GM12878 (cell line): Measurements from ENCODE around the gene TBC1D28. TPM values are rescaled to one million over a fixed set of nuclear protein-coding genes. Genes with fewer than 3 reads are reported as not detected.
A peak's percentile ranks its signal among the peaks of the same experiment; 100 is the strongest.
"Not testable (repeated sequence)": the region's sequence is repeated elsewhere in the genome, so short reads cannot be mapped to it uniquely, and the experiment has no call there.

Experiments
- ATAC-seq: fragments of 200-7000 bp; cut with Tn5 transposase; 3 replicates; pipeline ENCODE4 v1.9.1; 2020; ENCODE audit warnings: mild to moderate bottlenecking, moderate library complexity
- BruUV-seq: library from RNA; stranded (reverse); fragments of 400-500 nt; replicated peaks from 2 replicates; lab custom pipeline; 2021; lab: Mats Ljungman, UMichigan
- CTCF ChIA-PET: fragments of 300-600 bp; sonication (Branson Sonifier 250); formaldehyde crosslinking; extraction: SDS; loops from one replicate; lab custom pipeline; 2021; ENCODE audit warnings: inconsistent platforms; lab: Yijun Ruan, JAX
- POLR2A ChIA-PET: fragments of 350-600 bp; formaldehyde crosslinking; extraction: SDS; loops from one replicate; lab custom pipeline; 2021; ENCODE audit warnings: inconsistent platforms; lab: Charles Lee
- RAD21 ChIA-PET: fragments of 300-600 bp; sonication (Branson Sonifier 250); formaldehyde crosslinking; loops from one replicate; lab custom pipeline; 2023; ENCODE audit warnings: antibody characterized with exemption; ENCODE audit not compliant: unreplicated experiment; lab: Charles Lee
- SMC1A ChIA-PET: fragments of 300-600 bp; sonication (Branson Sonifier 250); formaldehyde crosslinking; loops from one replicate; lab custom pipeline; 2023; ENCODE audit not compliant: unreplicated experiment, uncharacterized antibody; lab: Charles Lee
- DNase-seq: peaks from one replicate; pipeline ENCODE4 v3.0.0-alpha.2; 2011; ENCODE audit warnings: low read depth, low spot score
- FAIRE-seq: peaks from 3 replicates; lab custom pipeline; 2011; peaks lifted over from hg19 to GRCh38; lab: Jason Lieb, UNC
- H2AFZ ChIP-seq: 2 replicates; pipeline ENCODE4 v1.6.0; 2011; ENCODE audit warnings: low read depth, low read length, control low read depth; ENCODE audit not compliant: control insufficient read depth
- H3K27ac ChIP-seq: 2 replicates; pipeline ENCODE4 v1.5.1; 2011; ENCODE audit warnings: control low read depth; ENCODE audit not compliant: control insufficient read depth, insufficient read depth
- H3K27me3 ChIP-seq, 2 experiments: replicated peaks in 1 of 2; 2 replicates each; pipeline versions ENCODE4 v1.6.0 to v1.6.1; 2011; ENCODE audit warnings: low read length in 1 of 2; ENCODE audit not compliant: control insufficient read depth in 2 of 2, insufficient read depth in 2 of 2
- H3K36me3 ChIP-seq, 2 experiments: 2 replicates each; pipeline ENCODE4 v1.5.1; 2011; ENCODE audit warnings: low read length in 1 of 2; ENCODE audit not compliant: control insufficient read depth in 2 of 2, insufficient read depth in 2 of 2
- H3K4me1 ChIP-seq: 2 replicates; pipeline ENCODE4 v1.6.1; 2011; ENCODE audit warnings: mild to moderate bottlenecking, low read length, moderate library complexity, mixed read lengths; ENCODE audit not compliant: control insufficient read depth, insufficient read depth
- H3K4me2 ChIP-seq: 2 replicates; pipeline ENCODE4 v1.6.0; 2011; ENCODE audit warnings: control low read depth; ENCODE audit not compliant: control insufficient read depth, insufficient read depth
- H3K4me3 ChIP-seq: fragments of 200-600 bp; sonication (generic); 2 replicates; pipeline ENCODE4 v1.5.1; 2016
- H3K79me2 ChIP-seq: 2 replicates; pipeline ENCODE4 v1.6.0; 2011; ENCODE audit warnings: low read length; ENCODE audit not compliant: control insufficient read depth, insufficient read depth
- H3K9ac ChIP-seq: 2 replicates; pipeline ENCODE4 v1.8.0; 2011; ENCODE audit warnings: low read length, control low read depth, mixed read lengths; ENCODE audit not compliant: control insufficient read depth, insufficient read depth
- H3K9me3 ChIP-seq: replicated peaks from 3 replicates; pipeline ENCODE4 v1.5.1; 2011; ENCODE audit warnings: mild to moderate bottlenecking, low read length; ENCODE audit not compliant: control insufficient read depth, insufficient read depth
- H4K20me1 ChIP-seq: 2 replicates; pipeline ENCODE4 v1.6.0; 2011; ENCODE audit not compliant: control insufficient read depth, insufficient read depth
- ATF3 ChIP-seq: IDR thresholded peaks from 2 replicates; pipeline ENCODE4 v1.6.1; 2011; ENCODE audit warnings: low read depth, mild to moderate bottlenecking, low read length, moderate library complexity, borderline replicate concordance; ENCODE audit errors: extremely low read depth
- BHLHE40 ChIP-seq, 2 experiments: fragments of 450-650 bp in 1 of 2; IDR thresholded peaks; 2 replicates each; pipeline ENCODE4 v1.6.1; 2011 to 2017; ENCODE audit warnings: low read depth in 2 of 2, borderline replicate concordance in 1 of 2, improper control_type of control experiment in 1 of 2, low read length in 1 of 2, mild to moderate bottlenecking in 1 of 2
- CREB1 ChIP-seq: IDR thresholded peaks from 2 replicates; pipeline ENCODE4 v1.6.1; 2012; ENCODE audit warnings: low read depth, mild to moderate bottlenecking, inconsistent platforms
- EED ChIP-seq: sonication (generic); IDR thresholded peaks from 2 replicates; pipeline ENCODE4 v1.6.1; 2016; ENCODE audit warnings: antibody characterized with exemption, low read depth
- HCFC1 ChIP-seq: fragments of 150-350 bp; IDR thresholded peaks from 2 replicates; pipeline ENCODE4 v1.6.1; 2014; ENCODE audit warnings: low read length
- IRF4 ChIP-seq: IDR thresholded peaks from 2 replicates; pipeline ENCODE4 v1.6.1; 2011; ENCODE audit warnings: low read depth, low read length
- MEF2A ChIP-seq: IDR thresholded peaks from 2 replicates; pipeline ENCODE4 v1.6.1; 2011; ENCODE audit warnings: low read depth, mild to moderate bottlenecking, low read length, moderate library complexity; ENCODE audit not compliant: insufficient read depth
- MLLT1 ChIP-seq: fragments of 450-650 bp; IDR thresholded peaks from 2 replicates; pipeline ENCODE4 v1.6.1; 2016; ENCODE audit warnings: mild to moderate bottlenecking
- NBN ChIP-seq: fragments of 450-650 bp; IDR thresholded peaks from 2 replicates; pipeline ENCODE4 v1.6.1; 2016
- RAD51 ChIP-seq: fragments of 450-650 bp; IDR thresholded peaks from 2 replicates; pipeline ENCODE4 v1.6.1; 2016; ENCODE audit warnings: moderate library complexity, mild to moderate bottlenecking, inconsistent platforms
- STAT1 ChIP-seq: fragments of 450-650 bp; conservative IDR thresholded peaks from 2 replicates; pipeline ENCODE4 v1.6.1; 2014; ENCODE audit warnings: antibody characterized with exemption, mild to moderate bottlenecking
- WGBS: methylation state at CpG from one replicate; pipeline ENCODE4 v1.1.6; 2016; ENCODE audit warnings: low lambda C conversion rate; ENCODE audit not compliant: insufficient replicate concordance, insufficient coverage; ENCODE audit errors: missing lambda C conversion rate; 5-methylcytosine and 5-hydroxymethylcytosine counted together
- in situ Hi-C: fragments of 300-500 bp; cut with MboI; formaldehyde crosslinking; loops from 9 replicates; pipeline ENCODE4 v1.14.3; 2018; ENCODE audit warnings: mixed read lengths
- intact Hi-C: fragments of 100-400 bp; cut with micrococcal nuclease; formaldehyde crosslinking; loops from one replicate; pipeline ENCODE4 v1.14.2; 2022; ENCODE audit not compliant: unreplicated experiment
- polyA plus RNA-seq, 11 experiments: library from polyadenylated mRNA; depleted of rRNA in 4 of 11; unstranded in 6 of 11; stranded (reverse) in 5 of 11; fragments of >200 nt; fragmentation: Nextera tagmentation in 4 of 11; fragmentation: Illumina TruSeq in 1 of 11; extraction: Ambion mirVana in 4 of 11; extraction: Trizol in 1 of 11; gene quantifications; 1 replicate in 1 of 11; 2 replicates in 10 of 11; pipeline versions ENCODE4 v1.2.1 to v1.2.3, GENCODE V29; 2011 to 2016; ENCODE audit warnings: inconsistent platforms in 2 of 11, missing spikeins in 2 of 11, low read depth in 1 of 11
- total RNA-seq, 4 experiments: library from RNA; depleted of rRNA in 3 of 4; stranded (reverse); fragments of >200 nt in 3 of 4; fragmentation: Illumina TruSeq in 1 of 4; extraction: Trizol in 1 of 4; gene quantifications; 2 replicates each; pipeline versions ENCODE4 v1.2.1 to v1.2.3, GENCODE V29; 2013 to 2021
- TF ChIP-seq, protein P1 (sequence below): fragments of 450-650 bp; IDR thresholded peaks from 2 replicates; pipeline ENCODE4 v1.6.1; 2017; ENCODE audit warnings: mild to moderate bottlenecking, moderate library complexity
- TF ChIP-seq, protein P2 (sequence below): IDR thresholded peaks from 2 replicates; pipeline ENCODE4 v1.6.1; 2011; ENCODE audit warnings: mild to moderate bottlenecking, low read depth, low read length, moderate library complexity; ENCODE audit not compliant: insufficient replicate concordance
- TF ChIP-seq, protein P3 (sequence below): fragments of 450-650 bp; IDR thresholded peaks from 2 replicates; pipeline ENCODE4 v1.6.1; 2016; ENCODE audit warnings: mild to moderate bottlenecking

The TBC1D28 gene
- total and polyA plus RNA-seq, 10 of the 15 experiments (the other 5 are each of a cell fraction or from before 2014, with no cell fraction given): not detected

- WGBS: 2% methylated on average over 11 of the region's 22 CpGs
- H3K27ac ChIP-seq, H3K36me3 ChIP-seq, FAIRE-seq, H3K9me3 ChIP-seq, in situ Hi-C loops, H3K27me3 ChIP-seq, H4K20me1 ChIP-seq, intact Hi-C loops, BruUV-seq, H3K4me1 ChIP-seq, H3K79me2 ChIP-seq: not testable (repeated sequence)
- RAD21 ChIA-PET: interaction anchor here (1.2 kb wide), 1 partner anchor 335 kb away, joined by 6 read pairs; no protein-coding TSS in a partner anchor
- DNase-seq: peak; percentile 78
- H3K4me2 ChIP-seq: peak overlapping the region; percentile 93
- SMC1A ChIA-PET: interaction anchor here (1.0 to 1.8 kb wide), 2 partner anchors 273 to 336 kb away, joined by 3 to 4 read pairs; no protein-coding TSS in a partner anchor
- CTCF ChIA-PET: interaction anchor here (0.6 to 1.7 kb wide), 14 partner anchors 71 to 684 kb away, joined by 3 to 14 read pairs (median 3); no protein-coding TSS in a partner anchor
- POLR2A ChIA-PET: interaction anchor here (0.6 kb wide), 1 partner anchor 169 kb away, joined by 3 read pairs; no protein-coding TSS in a partner anchor
- peak overlapping the region; percentile 97 for H2AFZ ChIP-seq
- H3K9ac ChIP-seq: peak overlapping the region; percentile 7; the same call in 1 of the 2 replicates
- peak overlapping the region; percentile 54; the same call in 1 of the 2 replicates for H3K4me3 ChIP-seq
- ATAC-seq: peak; percentile 98
- TF ChIP-seq CREB1: peak; percentile 78
- peak; percentile 64; the same call in 1 of the 2 replicates for TF ChIP-seq ATF3
- peak; percentile 82; the same call in 1 of the 2 replicates for TF ChIP-seq STAT1
- 0 out of 2 replicates have a peak, but pooled peaks have one; percentile 35 for TF ChIP-seq MLLT1
- TF ChIP-seq, protein P1, sequence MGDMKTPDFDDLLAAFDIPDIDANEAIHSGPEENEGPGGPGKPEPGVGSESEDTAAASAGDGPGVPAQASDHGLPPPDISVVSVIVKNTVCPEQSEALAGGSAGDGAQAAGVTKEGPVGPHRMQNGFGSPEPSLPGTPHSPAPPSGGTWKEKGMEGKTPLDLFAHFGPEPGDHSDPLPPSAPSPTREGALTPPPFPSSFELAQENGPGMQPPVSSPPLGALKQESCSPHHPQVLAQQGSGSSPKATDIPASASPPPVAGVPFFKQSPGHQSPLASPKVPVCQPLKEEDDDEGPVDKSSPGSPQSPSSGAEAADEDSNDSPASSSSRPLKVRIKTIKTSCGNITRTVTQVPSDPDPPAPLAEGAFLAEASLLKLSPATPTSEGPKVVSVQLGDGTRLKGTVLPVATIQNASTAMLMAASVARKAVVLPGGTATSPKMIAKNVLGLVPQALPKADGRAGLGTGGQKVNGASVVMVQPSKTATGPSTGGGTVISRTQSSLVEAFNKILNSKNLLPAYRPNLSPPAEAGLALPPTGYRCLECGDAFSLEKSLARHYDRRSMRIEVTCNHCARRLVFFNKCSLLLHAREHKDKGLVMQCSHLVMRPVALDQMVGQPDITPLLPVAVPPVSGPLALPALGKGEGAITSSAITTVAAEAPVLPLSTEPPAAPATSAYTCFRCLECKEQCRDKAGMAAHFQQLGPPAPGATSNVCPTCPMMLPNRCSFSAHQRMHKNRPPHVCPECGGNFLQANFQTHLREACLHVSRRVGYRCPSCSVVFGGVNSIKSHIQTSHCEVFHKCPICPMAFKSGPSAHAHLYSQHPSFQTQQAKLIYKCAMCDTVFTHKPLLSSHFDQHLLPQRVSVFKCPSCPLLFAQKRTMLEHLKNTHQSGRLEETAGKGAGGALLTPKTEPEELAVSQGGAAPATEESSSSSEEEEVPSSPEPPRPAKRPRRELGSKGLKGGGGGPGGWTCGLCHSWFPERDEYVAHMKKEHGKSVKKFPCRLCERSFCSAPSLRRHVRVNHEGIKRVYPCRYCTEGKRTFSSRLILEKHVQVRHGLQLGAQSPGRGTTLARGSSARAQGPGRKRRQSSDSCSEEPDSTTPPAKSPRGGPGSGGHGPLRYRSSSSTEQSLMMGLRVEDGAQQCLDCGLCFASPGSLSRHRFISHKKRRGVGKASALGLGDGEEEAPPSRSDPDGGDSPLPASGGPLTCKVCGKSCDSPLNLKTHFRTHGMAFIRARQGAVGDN: peak; percentile 97
- 0 out of 2 replicates have a peak, but pooled peaks have one; percentile 46 for TF ChIP-seq IRF4
- peak; percentile 37; the same call in 1 of the 2 replicates for TF ChIP-seq RAD51
- peak; percentile 100 for TF ChIP-seq NBN
- TF ChIP-seq, protein P2, sequence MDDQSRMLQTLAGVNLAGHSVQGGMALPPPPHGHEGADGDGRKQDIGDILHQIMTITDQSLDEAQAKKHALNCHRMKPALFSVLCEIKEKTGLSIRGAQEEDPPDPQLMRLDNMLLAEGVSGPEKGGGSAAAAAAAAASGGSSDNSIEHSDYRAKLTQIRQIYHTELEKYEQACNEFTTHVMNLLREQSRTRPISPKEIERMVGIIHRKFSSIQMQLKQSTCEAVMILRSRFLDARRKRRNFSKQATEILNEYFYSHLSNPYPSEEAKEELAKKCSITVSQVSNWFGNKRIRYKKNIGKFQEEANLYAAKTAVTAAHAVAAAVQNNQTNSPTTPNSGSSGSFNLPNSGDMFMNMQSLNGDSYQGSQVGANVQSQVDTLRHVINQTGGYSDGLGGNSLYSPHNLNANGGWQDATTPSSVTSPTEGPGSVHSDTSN: peak; percentile 49
- TF ChIP-seq EED: peak; percentile 29; the same call in 1 of the 2 replicates
- peak; percentile 48 for TF ChIP-seq HCFC1
- TF ChIP-seq BHLHE40 (IDR thresholded peaks at IDR 0.05; ENCODE audit: borderline replicate concordance in 1 of 2, low read depth in 2 of 2, low read length in 1 of 2): peak; percentile 24 to 58; a peak in 3 of 4 replicates
- TF ChIP-seq MEF2A: peak; percentile 56; the same call in 1 of the 2 replicates
- TF ChIP-seq, protein P3, sequence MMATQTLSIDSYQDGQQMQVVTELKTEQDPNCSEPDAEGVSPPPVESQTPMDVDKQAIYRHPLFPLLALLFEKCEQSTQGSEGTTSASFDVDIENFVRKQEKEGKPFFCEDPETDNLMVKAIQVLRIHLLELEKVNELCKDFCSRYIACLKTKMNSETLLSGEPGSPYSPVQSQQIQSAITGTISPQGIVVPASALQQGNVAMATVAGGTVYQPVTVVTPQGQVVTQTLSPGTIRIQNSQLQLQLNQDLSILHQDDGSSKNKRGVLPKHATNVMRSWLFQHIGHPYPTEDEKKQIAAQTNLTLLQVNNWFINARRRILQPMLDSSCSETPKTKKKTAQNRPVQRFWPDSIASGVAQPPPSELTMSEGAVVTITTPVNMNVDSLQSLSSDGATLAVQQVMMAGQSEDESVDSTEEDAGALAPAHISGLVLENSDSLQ: peak; percentile 92
These were observed 18.6 kb downstream of the TBC1D28 start for GRCh38 chr17:18625509-18626104.
